ENCODE measurements around the gene BTRC. TPM values are rescaled to one million over a fixed set of nuclear protein-coding genes. Genes with fewer than 3 reads are reported as not detected.
A peak's percentile ranks its signal among the peaks of the same experiment; 100 is the strongest.

Gene BTRC
- total and polyA plus RNA-seq, 8 donors = 3.5 to 14.5 (median 4.7) TPM

DNA sequence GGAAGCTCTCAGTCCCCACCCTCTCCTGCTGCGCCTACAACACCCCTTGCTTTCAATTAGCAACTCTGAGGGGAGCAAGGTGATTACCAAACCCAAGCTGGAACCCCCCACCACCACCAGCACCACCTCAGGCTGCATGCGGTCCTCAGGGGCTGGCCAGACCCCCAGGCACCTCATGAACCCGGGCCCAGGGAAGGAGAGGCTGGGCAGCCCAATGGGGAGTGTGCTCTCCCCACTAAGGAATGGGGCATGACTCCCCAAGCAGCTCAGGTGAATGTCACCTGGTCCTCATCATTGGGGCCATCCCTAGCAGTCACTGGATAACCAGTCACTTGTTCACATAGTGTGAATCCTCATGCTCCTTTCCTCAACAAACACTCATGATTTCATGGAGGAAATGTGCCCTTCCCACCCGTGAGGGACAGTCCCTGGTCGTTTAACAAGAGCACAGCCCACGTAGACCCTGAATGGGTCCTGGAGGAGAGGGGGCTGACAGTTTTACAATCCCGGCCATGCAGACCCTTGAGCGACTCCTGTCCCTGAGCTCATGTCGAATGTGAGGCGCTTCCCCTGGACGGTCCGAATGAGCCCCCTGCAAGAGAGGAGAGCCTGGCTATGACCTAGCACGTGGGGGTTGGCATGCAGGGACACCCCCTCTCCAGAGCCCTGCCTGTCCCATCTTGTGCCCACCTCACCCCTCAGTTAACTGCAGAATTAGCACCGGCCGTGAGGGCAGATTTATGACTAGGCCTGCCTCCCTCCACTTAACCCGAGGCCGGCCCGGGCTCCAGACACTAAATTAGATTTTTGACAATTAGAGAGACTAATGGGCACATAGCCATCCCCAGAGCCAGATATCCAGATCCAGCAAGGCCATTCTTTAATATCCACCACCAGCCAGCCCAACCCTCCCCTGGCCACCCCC lies 205.0 kb downstream of the BTRC start:
- no peaks in the 10 kb centered on the region for H3K9me3 ChIP-seq
- WGBS, 5 donors = 68 to 83% (median 72%) methylated on average over 17 to 18 of the region's 18 CpGs
- H3K27ac ChIP-seq = no peak overlapping the region
- peaks cover 0 to 43% (median 6%) of the 10 kb centered on the region in 3 donors for H3K27me3 ChIP-seq
- H3K4me3 ChIP-seq = no peak overlapping the region
- H3K4me1 ChIP-seq = no peaks in the 10 kb centered on the region
- H3K36me3 ChIP-seq = peaks cover 3 to 23% (median 12%) of the 10 kb centered on the region in 4 donors
- TF ChIP-seq POLR2A (IDR thresholded peaks at IDR 0.05) (no peak), POLR2AphosphoS5 (IDR thresholded peaks at IDR 0.05) (no peak), EP300 (IDR thresholded peaks at IDR 0.05) (no peak)
- TF ChIP-seq, protein P1, sequence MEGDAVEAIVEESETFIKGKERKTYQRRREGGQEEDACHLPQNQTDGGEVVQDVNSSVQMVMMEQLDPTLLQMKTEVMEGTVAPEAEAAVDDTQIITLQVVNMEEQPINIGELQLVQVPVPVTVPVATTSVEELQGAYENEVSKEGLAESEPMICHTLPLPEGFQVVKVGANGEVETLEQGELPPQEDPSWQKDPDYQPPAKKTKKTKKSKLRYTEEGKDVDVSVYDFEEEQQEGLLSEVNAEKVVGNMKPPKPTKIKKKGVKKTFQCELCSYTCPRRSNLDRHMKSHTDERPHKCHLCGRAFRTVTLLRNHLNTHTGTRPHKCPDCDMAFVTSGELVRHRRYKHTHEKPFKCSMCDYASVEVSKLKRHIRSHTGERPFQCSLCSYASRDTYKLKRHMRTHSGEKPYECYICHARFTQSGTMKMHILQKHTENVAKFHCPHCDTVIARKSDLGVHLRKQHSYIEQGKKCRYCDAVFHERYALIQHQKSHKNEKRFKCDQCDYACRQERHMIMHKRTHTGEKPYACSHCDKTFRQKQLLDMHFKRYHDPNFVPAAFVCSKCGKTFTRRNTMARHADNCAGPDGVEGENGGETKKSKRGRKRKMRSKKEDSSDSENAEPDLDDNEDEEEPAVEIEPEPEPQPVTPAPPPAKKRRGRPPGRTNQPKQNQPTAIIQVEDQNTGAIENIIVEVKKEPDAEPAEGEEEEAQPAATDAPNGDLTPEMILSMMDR (IDR thresholded peaks at IDR 0.05) = no peak
- intact Hi-C loops (cut with DNase I; ENCODE audit: low total_unique reads) = no loop called here
- peak in 1 of 2 donors; percentile 44 for DNase-seq

DNA sequence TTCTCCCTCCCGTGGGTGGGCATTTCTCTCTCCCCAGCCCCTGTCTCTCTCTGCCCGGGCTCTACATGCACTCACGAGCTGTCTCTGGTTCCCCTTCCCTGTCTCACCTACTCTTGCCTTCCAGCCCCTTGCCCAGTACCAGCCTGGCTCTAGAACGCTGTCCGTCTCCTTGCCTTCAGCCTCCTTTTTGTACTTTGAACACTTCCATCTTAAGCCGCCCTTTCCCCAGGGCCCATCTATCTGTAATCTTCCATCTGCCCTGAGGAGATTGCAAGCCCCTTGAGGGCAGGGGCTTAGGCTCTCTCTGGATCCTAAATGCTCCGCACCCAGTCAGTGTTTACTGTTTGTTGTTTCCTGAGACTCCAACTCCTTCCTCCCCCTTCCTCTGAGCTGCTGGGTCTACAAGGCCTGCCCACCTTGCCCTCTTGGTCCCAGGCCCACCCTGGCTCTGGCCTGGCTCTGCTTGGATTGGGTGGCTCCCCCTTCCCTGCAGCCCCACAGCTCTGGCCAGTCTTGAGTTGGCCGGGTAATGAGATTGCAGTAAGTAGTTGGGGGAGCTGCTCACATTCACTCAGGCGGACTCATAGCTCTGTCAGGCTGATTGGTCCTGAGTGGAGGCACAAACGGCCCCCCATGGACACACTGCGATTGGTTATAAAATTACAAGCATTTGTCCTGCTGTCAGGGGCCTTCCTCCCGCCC lies 205.8 kb downstream of the BTRC start:
- no peak overlapping the region for H3K4me3 ChIP-seq
- WGBS, 5 donors = 72 to 82% (median 77%) methylated on average over 11 to 12 of the region's 12 CpGs
- peaks cover 0 to 51% (median 6%) of the 10 kb centered on the region in 3 donors for H3K27me3 ChIP-seq
- no peak overlapping the region for H3K27ac ChIP-seq
- no peaks in the 10 kb centered on the region for H3K4me1 ChIP-seq
- peaks cover 0 to 15% (median 6%) of the 10 kb centered on the region in 4 donors for H3K36me3 ChIP-seq
- intact Hi-C loops (cut with DNase I; ENCODE audit: low total_unique reads) = no loop called here
- TF ChIP-seq, protein P1 (IDR thresholded peaks at IDR 0.05) = no peak
- TF ChIP-seq POLR2A (IDR thresholded peaks at IDR 0.05) (no peak), EP300 (IDR thresholded peaks at IDR 0.05) (no peak), POLR2AphosphoS5 (IDR thresholded peaks at IDR 0.05) (no peak)
- DNase-seq = no peak
- H3K9me3 ChIP-seq = no peaks in the 10 kb centered on the region

DNA sequence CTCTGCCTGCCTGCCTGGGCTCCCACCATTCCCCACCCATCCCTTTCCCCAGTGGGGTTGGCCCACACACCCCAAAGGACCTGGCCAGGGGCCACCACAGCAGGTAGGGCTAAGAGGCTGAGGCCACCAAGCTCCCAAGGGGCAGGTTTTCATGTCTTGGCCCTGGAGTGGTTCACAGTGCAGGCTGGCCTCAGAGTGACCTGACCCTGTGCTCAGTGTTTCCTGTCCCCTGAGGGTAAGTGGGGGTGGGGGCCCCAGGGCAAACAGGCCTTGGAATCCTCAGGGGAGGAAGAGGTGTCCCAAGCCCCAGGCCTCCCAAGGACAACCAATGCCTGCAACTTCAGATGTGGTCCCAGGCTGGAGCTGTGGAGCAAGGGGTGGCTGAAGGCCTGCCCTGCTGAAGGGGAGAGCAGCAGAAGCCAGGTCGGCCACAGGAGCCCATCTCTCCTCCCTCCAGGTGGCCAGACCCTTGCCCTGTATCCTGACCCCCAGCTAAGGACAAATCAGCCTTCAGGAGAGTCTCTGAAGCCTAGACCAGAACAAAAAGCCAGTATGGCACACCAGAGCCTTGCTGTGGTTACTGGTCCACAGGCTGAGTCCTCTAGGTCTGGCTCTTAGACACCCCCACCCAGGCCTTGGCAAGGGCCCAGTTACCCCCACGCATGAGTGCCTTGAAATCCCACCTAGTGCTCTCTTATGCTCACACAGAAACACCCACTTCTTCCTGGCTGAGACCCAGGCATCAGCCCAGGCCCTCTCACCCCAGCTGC lies 206.5 kb downstream of the BTRC start:
- 39 to 73% (median 66%) methylated on average over 2 of the region's 2 CpGs for WGBS, 5 donors
- TF ChIP-seq POLR2AphosphoS5 (IDR thresholded peaks at IDR 0.05) = no peak
- TF ChIP-seq EP300 (IDR thresholded peaks at IDR 0.05) = no peak
- TF ChIP-seq, protein P1 (IDR thresholded peaks at IDR 0.05) = no peak
- TF ChIP-seq POLR2A (IDR thresholded peaks at IDR 0.05) = no peak
- H3K9me3 ChIP-seq = no peaks in the 10 kb centered on the region
- no peak overlapping the region for H3K4me3 ChIP-seq
- H3K27me3 ChIP-seq = peaks cover 0 to 58% (median 13%) of the 10 kb centered on the region in 3 donors
- peak in 1 of 2 donors; percentile 22 for DNase-seq
- intact Hi-C loops (cut with DNase I; ENCODE audit: low total_unique reads) = no loop called here
- H3K4me1 ChIP-seq = no peaks in the 10 kb centered on the region
- H3K27ac ChIP-seq = no peak overlapping the region
- H3K36me3 ChIP-seq = peaks cover 0 to 8% (median 2%) of the 10 kb centered on the region in 4 donors

Data from stomach (tissue), 9 donors.